HG02938 (cell line): ENCODE data around the gene PTPN1.
"Not testable (repeated sequence)": the region's sequence is repeated elsewhere in the genome, so short reads cannot be mapped to it uniquely, and the experiment has no call there.

ENCODE experiments used
- ATAC-seq: cut with Tn5 transposase; IDR thresholded peaks from one replicate; pipeline ENCODE4 v1.9.1; 2021; ENCODE audit warnings: mild to moderate bottlenecking, moderate library complexity; ENCODE audit not compliant: unreplicated experiment

Gene PTPN1

DNA sequence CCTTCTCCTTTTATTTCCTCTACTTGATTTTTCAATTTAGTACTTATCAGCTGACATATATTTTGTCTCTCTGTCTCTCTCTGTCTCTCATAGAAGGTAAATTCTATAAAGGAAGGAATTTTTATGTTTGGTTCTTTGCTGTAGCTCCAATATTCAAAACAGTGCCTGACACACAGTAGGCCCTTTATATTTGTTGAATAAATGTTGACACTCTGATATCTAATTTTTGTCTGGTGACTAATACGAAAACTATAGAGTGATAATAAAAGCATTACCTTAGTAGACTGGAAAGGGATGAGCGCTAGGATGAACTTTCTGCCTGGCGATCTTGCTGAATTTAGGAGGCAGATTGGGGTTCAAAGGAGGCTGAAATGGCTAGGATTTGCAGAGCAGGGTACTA lies 42.8 kb downstream of the PTPN1 start:
- ATAC-seq, result no peak

- no peak for ATAC-seq
These were observed 44.8 kb downstream of the PTPN1 start for GRCh38 chr20:50554694-50555579.

GRCh38 chr20:50555662-50556061 lies 45.5 kb downstream of the PTPN1 start:
- ATAC-seq, result no peak

DNA sequence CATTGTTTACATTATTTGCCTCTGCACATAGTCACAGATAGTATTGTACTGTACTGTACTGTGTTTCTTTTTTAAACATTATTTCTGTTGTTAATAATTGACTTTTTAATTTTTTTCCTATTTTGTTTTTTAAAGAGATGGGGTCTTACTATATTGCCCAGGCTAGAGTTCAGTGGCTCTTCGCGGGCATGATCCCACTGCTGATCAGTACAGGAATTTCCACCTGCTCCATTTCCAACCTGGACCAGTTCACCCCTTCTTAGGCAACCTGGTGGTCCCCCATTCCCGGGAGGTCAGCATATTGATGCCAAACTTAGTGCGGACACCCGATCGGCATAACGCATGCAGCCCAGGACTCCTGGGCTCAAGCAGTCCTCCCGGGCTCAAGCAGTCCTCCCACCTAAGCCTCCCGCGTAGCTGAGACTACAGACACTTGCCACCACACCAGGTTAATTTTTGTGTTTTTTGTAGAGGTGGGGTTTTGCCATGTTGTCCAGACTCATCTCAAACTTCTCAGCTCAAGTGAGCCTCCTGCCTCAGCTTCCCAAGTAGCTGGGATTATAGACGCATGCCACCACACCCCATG lies 47.5 kb downstream of the PTPN1 start:
- ATAC-seq, result no peak

DNA sequence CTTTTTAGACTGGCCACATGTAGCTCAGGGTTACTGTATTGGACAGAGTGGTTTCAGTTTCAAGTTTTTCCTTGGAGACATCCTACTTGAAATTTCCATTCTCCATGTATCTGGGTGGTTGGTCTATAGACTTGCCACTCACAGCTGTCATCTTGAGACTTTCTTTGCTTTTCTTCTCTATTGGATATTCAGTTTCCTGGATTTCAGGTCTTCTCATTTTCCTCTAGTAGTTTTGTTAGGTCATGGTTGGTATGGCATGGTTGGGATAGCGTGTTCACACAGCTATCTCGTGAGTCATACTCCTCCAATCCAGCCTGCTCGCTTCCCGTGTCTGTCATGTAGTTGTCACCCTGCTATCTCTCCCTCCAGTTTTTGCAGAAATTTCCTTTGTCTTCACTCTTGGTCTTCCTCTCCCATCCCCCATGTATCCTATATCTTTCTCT lies 48.3 kb downstream of the PTPN1 start:
- ATAC-seq, result no peak

DNA sequence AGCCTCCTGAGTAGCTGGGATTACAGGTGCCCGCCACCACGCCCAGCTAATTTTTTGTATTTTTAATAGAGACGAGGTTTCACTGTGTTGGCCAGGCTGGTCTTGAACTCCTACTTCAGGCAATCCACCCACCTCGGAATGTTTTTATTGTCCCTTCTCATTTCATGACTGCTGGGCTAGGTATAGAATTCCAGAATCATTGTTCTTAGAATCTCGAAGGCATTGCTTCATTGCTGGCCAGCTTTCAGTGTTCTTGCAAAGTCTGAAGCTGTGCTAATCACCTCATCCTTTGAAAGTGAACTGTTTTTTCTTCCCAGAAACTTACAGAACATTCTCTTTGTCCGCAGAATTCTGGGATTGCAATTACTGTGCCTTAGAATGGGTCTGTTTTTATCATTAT lies 49.0 kb downstream of the PTPN1 start:
- no peak for ATAC-seq

DNA sequence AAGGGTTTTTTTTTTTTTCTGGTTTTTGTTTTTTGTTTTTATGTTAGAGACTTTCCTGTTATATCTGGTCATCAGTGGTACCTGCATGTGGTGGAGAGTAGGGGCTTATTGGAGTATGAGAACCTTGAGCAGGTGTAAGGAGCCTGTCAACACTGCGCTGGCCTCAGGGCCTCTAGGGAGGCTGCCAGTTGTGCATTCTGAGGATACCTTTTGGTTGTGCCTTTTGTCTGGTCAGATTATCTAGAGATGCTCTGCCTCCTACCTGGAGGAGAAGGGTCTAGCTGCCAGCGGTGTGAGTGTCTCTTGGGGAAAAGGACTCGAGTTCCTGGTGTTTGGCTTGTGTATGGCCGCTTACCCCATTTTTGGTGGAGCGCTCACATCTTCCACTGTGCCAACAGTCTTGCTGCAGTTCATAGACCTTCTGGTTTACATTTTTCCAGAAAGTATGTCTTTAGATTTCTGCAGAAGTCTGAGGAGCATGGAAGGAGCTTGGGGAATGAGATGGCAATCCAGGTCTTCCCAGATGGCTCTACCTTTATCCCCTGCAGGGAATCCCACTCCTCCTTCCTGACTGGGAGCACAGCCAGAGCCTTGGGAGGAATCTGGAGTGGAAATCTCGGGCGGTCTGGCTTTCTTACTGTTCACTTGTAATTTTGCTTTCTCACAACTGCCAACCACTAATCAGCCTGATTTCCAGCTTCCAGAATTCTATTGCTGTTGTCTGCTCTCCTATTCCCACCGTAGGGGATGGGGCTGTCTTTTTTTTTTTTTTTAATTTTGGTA lies 49.9 kb downstream of the PTPN1 start:
- ATAC-seq, result no peak

DNA sequence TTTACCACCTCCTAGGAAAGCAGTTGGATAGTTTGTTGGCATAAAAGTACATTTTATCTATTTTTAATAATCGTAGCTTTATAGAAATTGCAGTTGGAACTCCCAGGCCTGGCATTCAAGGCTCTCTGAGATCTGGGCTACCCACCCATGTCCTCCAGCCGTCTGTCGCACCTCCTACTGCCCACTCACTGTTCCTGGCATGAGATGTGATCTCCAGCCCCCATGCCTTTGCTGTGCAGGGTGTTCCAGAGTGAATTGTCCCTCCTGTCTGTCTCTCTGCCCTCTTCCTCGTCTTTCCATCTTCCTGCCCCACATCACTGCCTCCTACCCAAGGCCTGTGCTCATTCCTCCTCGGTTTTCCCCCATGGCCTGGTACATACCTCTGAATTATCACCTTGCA lies 50.7 kb downstream of the PTPN1 start:
- no peak for ATAC-seq

GRCh38 chr20:50561379-50562078 lies 51.3 kb downstream of the PTPN1 start:
- no peak for ATAC-seq

DNA sequence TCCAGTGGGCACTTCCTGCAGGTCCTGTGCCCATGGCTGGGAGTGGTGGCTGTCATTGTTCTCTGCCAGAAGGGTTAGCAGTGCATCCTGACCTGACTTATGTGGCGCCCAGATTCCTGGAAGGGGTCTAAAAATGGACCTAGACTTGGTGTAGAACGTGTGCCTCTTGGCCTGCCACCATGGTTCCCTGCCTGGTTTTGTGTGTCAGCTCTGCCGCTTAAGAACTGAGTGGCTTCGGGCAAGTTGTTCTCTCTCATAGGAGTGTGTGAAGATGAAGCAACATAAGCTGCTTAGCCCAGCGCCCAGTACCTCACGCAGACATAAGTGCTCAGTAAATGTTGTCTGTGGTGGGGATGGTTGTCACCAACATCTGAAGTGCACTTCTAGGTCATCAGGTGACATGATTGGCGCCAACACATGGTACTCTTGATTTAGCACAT lies 52.1 kb downstream of the PTPN1 start:
- ATAC-seq, result no peak

GRCh38 chr20:50563133-50563944 lies 53.2 kb downstream of the PTPN1 start:
- ATAC-seq, result no peak

- no peak for ATAC-seq
These were observed 55.2 kb downstream of the PTPN1 start for GRCh38 chr20:50565383-50565782.

DNA sequence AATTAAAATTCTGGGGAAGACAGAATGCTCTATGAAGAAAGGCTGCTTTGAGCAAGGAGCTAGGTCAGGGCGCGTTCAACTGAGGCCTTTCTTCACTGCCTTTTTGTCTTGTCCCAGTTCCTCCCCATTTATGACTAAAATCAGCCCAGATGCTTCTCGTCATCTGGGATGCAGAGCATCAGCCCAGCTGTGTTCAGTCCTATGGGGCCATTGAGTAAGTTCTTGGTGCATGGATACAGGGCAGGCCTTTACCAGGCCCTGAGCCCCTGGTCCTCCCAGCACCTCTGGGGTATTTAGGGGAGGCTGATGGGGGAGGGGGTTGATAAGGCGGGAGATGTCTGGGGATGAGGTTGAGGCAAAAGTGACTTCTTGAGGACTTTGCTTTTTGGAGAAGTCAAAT lies 55.7 kb downstream of the PTPN1 start:
- ATAC-seq, result no peak

DNA sequence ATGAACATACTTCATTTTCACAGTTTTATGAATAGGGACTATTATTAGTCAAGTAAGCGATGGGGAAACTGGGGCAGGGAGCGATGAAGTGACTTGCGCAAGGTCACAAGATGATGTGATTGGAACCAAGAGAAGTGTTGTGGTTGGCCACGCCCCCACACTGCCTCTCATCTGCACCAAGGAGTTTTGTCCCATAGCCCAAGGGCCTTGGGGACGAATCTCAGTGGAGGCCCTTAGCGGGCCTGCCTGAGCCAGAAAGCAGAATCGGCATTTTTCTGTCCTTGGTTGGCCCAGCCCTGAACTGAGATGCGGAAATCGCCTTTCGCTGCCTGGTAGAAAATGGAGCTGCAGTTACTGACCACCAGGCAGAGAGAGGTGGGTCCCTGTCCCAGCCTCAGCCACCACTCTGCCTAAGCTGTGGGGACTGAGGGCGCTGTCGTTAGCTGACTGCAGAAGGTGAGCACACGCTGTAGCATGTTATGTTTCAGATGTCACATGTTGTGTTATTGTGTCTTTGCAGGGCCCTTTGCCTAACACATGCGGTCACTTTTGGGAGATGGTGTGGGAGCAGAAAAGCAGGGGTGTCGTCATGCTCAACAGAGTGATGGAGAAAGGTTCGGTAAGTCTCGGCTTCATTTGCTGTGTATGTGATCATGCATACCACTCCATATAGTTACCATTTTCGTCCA lies 57.8 kb downstream of the PTPN1 start:
- ATAC-seq, result no peak

- ATAC-seq, result no peak
These were observed 58.4 kb downstream of the PTPN1 start for GRCh38 chr20:50568549-50568942.

DNA sequence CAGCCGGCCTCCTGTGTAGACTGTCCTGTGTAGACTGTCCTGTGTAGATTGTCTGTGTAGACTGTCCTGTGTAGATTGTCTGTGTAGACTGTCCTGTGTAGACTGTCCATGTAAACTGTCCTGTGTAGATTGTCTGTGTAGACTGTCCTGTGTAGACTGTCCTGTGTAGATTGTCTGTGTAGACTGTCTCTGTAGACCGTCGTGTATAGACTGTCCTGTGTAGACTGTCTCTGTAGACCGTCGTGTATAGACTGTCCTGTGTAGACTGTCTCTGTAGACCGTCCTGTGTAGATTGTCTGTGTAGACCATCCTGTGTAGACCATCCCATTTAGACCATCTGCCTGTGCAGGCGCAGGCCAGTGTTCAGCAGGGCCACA lies 59.3 kb downstream of the PTPN1 start:
- not testable (repeated sequence) for ATAC-seq

DNA sequence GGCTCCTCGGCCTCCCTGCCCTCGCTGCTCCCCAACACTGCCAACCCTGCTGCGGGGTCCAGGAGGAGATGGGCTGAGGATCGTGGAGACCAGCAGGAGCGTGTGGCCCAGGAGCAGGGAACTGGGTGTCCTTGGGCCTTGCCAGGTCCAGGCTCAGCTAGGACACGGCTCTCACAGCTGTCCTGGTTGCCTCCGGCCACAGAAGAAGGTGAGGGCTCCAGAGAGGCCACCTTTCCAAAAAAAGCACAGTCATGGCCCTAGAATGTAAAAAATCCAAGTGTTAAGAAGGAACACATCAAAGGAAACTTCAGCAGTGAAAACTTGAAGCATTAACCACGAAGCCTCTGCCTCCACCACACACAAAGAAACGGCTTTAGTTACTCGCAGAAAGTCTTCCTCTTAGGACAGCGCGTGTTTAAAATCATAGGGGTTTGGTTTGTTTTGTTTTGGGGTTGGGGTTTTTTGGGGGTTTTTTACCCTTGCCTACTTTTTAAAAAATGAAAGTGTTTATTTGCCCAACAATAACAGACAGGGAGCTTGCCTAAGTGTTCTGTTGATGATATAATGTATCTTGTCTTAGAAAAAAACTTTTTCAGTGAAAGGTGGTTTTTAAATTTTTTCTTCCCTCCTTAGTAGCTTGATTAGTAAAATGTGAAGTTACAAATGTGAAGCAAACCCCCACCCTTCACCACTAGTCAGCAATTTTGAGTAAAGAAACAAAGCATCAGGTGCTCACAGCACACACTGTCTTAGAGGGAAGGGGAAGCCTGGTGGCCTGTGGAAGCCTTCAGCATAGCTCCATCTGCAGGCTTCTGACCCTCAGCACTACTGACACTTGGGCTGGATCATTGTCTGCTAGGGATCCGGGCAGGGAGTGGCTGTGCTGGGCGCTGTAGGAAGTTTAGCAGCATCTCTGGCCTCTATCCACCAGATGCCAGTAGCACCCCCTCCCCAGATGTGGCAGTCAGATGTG lies 60.0 kb downstream of the PTPN1 start:
- peak; percentile 57 for ATAC-seq

- no peak for ATAC-seq
These were observed 61.3 kb downstream of the PTPN1 start for GRCh38 chr20:50571466-50571865.
